Thoracic aorta (tissue), 2 donors: Measurements from ENCODE around the gene TSPAN4. TPM values are rescaled to one million over a fixed set of nuclear protein-coding genes. Genes with fewer than 3 reads are reported as not detected.

ENCODE experiments used
- ATAC-seq: fragments of 150-250 bp; one replicate; pipeline ENCODE4 v1.8.0; 2017; ENCODE audit warnings: low read depth; ENCODE audit not compliant: insufficient number of reproducible peaks, low FRiP score
- DNase-seq: peaks from one replicate; pipeline ENCODE4 v3.0.0-alpha.2; 2020; ENCODE audit warnings: low spot score
- H3K27ac ChIP-seq, 2 donors: fragments of 200-600 bp; sonication (generic); 1 replicate in 1 of 2; 2 replicates in 1 of 2; pipeline ENCODE4 v1.5.1; 2016; ENCODE audit warnings: mild to moderate bottlenecking in 2 of 2, moderate library complexity in 2 of 2
- H3K27me3 ChIP-seq: fragments of 200-600 bp; sonication (generic); replicated peaks from 2 replicates; pipeline ENCODE4 v1.6.0; 2016; ENCODE audit warnings: mild to moderate bottlenecking; ENCODE audit not compliant: insufficient read depth
- H3K36me3 ChIP-seq: fragments of 200-600 bp; sonication (generic); one replicate; pipeline ENCODE4 v1.5.1; 2016
- H3K4me1 ChIP-seq, 2 donors: fragments of 200-600 bp; sonication (generic); 1 replicate in 1 of 2; 2 replicates in 1 of 2; pipeline versions ENCODE4 v1.5.1 to v1.6.0; 2016; ENCODE audit warnings: low read depth in 2 of 2, mild to moderate bottlenecking in 1 of 2; ENCODE audit not compliant: control insufficient read depth in 1 of 2
- H3K4me3 ChIP-seq: fragments of 200-600 bp; sonication (generic); 2 replicates; pipeline ENCODE4 v1.5.1; 2016; ENCODE audit warnings: mild to moderate bottlenecking
- H3K9me3 ChIP-seq: fragments of 200-600 bp; sonication (generic); 2 replicates; pipeline ENCODE4 v1.5.1; 2016
- CTCF ChIP-seq: fragments of 200-600 bp; sonication (generic); IDR thresholded peaks from one replicate; pipeline ENCODE4 v1.5.1; 2019; ENCODE audit warnings: antibody characterized with exemption
- total RNA-seq, 2 donors: library from RNA; depleted of rRNA; stranded (reverse); fragments of >200 nt; gene quantifications; one replicate each; pipeline versions ENCODE4 v1.1.0 to v1.2.3, GENCODE V29; 2016

The TSPAN4 gene
- total RNA-seq, 2 donors from 2014 or later, result 55.5 to 107 TPM

- Histone ChIP-seq H3K27me3 (no peaks in the 10 kb centered on the region), H3K36me3 (peaks cover 18% of the 10 kb centered on the region), H3K4me3 (peak within 1 kb of the TSS; percentile 98), H3K4me1 (peaks cover 23 to 31% of the 10 kb centered on the region in 2 donors), H3K27ac (peak within 1 kb of the TSS; percentile 99 to 100), H3K9me3 (no peaks in the 10 kb centered on the region)
- DNase-seq (no peak), ATAC-seq (no peak)
- no peak for TF ChIP-seq CTCF
Observed at GRCh38 chr11:818396-819128, 24.1 kb upstream of the TSPAN4 start, which contains the start of gene PNPLA2. TSS of gene PNPLA2 (plus strand) at chr11:818914. CDS start at chr11:819719, 805 bp downstream.

GRCh38 chr11:819129-819931, 23.3 kb upstream of the TSPAN4 start:
- Histone ChIP-seq H3K36me3 (peaks cover 22% of the 10 kb centered on the region), H3K4me3 (peak overlapping the region; percentile 98), H3K4me1 (peaks cover 23 to 31% of the 10 kb centered on the region in 2 donors), H3K27me3 (no peaks in the 10 kb centered on the region), H3K9me3 (no peaks in the 10 kb centered on the region), H3K27ac (peak overlapping the region; percentile 99 to 100)
- peak; percentile 63 for TF ChIP-seq CTCF
- peak; percentile 70 for DNase-seq
- ATAC-seq, result peak; percentile 62

GRCh38 chr11:819943-820649, 22.6 kb upstream of the TSPAN4 start:
- no peak for TF ChIP-seq CTCF
- ATAC-seq, result peak; percentile 56
- peak overlapping the region; percentile 99 to 100 for H3K27ac ChIP-seq

GRCh38 chr11:820655-821511, 21.8 kb upstream of the TSPAN4 start:
- peak overlapping the region; percentile 99 to 100 for H3K27ac ChIP-seq
- peaks cover 34% of the 10 kb centered on the region for H3K36me3 ChIP-seq
- H3K27me3 ChIP-seq, result no peaks in the 10 kb centered on the region
- no peaks in the 10 kb centered on the region for H3K9me3 ChIP-seq
- H3K4me1 ChIP-seq, result peaks cover 23 to 31% of the 10 kb centered on the region in 2 donors
- TF ChIP-seq CTCF, result no peak
- ATAC-seq (peak; percentile 52), DNase-seq (peak; percentile 86)
- peak overlapping the region; percentile 98 for H3K4me3 ChIP-seq

More at GRCh38 chr11:819943-820649, 22.6 kb upstream of the TSPAN4 start:
- DNase-seq, result peak; percentile 70
- peaks cover 26% of the 10 kb centered on the region for H3K36me3 ChIP-seq
- H3K27me3 ChIP-seq, result no peaks in the 10 kb centered on the region
- H3K4me1 ChIP-seq, result peaks cover 23 to 31% of the 10 kb centered on the region in 2 donors
- no peaks in the 10 kb centered on the region for H3K9me3 ChIP-seq
- H3K4me3 ChIP-seq, result peak overlapping the region; percentile 98
